ENCODE results near the gene LRRC34. TPM values are rescaled to one million over a fixed set of nuclear protein-coding genes. Genes with fewer than 3 reads are reported as not detected.
A peak's percentile ranks its signal among the peaks of the same experiment; 100 is the strongest.

LRRC34 gene, protein sequence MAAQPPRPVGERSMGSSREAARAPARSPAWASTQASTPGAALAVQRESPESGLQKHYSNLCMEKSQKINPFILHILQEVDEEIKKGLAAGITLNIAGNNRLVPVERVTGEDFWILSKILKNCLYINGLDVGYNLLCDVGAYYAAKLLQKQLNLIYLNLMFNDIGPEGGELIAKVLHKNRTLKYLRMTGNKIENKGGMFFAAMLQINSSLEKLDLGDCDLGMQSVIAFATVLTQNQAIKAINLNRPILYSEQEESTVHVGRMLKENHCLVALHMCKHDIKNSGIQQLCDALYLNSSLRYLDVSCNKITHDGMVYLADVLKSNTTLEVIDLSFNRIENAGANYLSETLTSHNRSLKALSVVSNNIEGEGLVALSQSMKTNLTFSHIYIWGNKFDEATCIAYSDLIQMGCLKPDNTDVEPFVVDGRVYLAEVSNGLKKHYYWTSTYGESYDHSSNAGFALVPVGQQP
- total RNA-seq, result 1 to 10 TPM; 2.1 to 7.1 (median 4.3) TPM

DNA sequence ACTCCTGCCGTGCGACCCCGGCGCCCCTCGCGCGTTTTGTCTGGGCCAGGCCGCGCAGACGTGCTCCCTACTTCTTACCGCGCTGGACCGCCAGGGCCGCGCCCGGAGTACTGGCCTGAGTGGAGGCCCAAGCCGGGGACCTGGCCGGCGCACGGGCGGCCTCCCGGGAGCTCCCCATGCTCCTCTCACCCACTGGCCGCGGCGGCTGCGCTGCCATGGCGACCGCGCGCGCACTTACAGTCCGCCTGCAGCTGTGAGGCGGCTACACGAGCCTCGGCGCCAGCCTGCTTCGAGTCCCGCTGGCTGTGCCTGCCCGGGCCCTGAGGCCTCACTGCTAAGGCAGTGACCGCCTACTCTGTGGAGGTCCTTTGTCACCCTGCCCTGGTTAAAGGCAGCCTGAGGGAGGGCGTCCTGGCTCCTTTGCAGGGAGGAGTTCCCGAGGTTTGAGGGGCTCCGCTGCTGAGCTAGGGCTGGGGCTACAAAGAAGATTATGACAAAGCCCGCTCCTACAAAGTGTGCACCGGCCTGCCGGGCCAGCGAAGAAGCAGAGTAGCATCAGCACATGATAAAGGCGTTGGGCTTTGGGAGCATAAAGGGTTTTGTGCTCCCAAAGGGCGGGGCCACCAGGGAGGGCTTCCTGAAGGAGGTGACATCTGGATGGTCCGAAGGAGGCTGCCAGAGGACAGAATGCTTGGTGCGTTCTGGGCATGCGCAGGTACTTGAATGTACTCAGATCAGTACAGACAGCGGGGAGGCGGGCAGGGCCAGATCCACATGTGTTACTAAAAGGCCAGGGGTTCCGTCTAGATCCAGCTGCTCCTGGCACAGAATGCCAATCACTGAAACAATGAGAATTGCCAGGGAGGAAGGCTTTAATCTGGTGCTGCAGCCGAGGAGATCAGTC lies at the start of gene LRRC34, which contains the start of gene LRRIQ4:
Gene LRRC34 (minus strand): TSS at position 573 of the 904 bp plus-strand sequence. CDS start 356 bp downstream, at position 217.
Gene LRRIQ4 (plus strand): TSS at position 539 of the 904 bp plus-strand sequence. CDS start 9,052 bp downstream, outside the sequence.
- in situ Hi-C loops (cut with MboI; ENCODE audit: low pct_unique_long_range_greater_than_20kb in 2 of 9, low sequenced_read_pairs in 9 of 9, unreplicated experiment in 9 of 9), result no loop called here

DNA sequence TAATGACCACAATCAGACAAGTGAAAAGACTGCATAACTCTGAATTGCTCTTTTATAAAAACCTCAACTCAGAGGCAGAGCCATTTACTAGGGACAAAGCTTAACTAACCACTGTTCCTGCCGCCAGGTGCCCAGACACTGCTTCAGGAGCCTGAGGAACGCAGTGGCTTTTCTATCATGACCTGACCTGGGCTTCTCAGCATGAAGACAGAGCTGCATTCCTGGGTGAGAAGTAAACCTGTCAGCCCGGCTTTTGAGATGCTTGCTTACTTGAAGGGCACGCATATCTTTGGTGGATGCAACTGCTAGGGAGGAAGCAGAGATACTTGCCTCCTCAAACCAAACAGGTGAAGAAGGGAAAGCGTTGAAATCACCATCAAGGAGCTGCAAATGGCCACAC lies 49.2 kb upstream of the LRRC34 start:
- no peak overlapping the region for H3K4me3 ChIP-seq
- H3K4me1 ChIP-seq (replicated peaks in 1 of 2), result no peaks in the 10 kb centered on the region
- WGBS, 10 experiments, result 50 to 75% (median 63%) methylated on average over 1 to 4 of the region's 5 CpGs; no CpG with 5 or more reads in 2 of the 10 experiments
- H3K27ac ChIP-seq, result no peak overlapping the region
- in situ Hi-C loops (cut with MboI; ENCODE audit: low pct_unique_long_range_greater_than_20kb in 2 of 9, low sequenced_read_pairs in 9 of 9, unreplicated experiment in 9 of 9), result loop anchor here in 1 of 9 experiments (25.0 kb wide), 1 partner anchor 200 kb away; no protein-coding TSS in a partner anchor
- ATAC-seq (replicated peaks in 6 of 8), result no peak

More for the DNA sequence above, at the start of gene LRRC34, which contains the start of gene LRRIQ4:
- peak; percentile 83 to 98 (median 95) for ATAC-seq (replicated peaks in 6 of 8)
- Histone ChIP-seq H3K4me3 (peak within 1 kb of the TSS in 3 of 5 donors; percentile 27 to 36 (median 33)), H3K27ac (no peak within 1 kb of the TSS), H3K4me1 (replicated peaks in 1 of 2) (no peaks in the 10 kb centered on the region)
- WGBS, 10 experiments, result 3 to 85% (median 40%) methylated on average over 1 to 15 of the region's 56 CpGs; no CpG with 5 or more reads in 3 of the 10 experiments

DNA sequence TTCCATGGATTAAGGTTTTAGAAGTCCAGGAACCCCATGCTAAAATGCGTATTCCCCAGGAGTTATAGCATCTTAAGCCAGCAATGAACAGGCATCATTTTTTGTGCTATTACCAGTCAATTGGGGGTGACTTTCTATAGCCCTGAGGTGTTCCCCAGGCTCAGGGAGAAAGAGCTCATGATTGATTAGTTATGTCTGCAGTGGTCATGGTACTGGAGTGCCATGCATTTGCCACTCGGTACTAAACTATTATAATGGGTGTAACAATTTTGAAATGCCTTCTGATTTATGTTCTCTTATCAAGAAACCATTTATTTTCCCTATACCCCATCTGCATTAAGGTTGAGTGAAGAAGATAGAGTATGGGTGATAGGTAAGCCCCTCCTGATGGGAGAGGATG lies 45.1 kb upstream of the LRRC34 start:
- in situ Hi-C loops (cut with MboI; ENCODE audit: low pct_unique_long_range_greater_than_20kb in 2 of 9, low sequenced_read_pairs in 9 of 9, unreplicated experiment in 9 of 9), result loop anchor here in 1 of 9 experiments (25.0 kb wide), 1 partner anchor 204 kb away; no protein-coding TSS in a partner anchor
- Histone ChIP-seq H3K4me3 (no peak overlapping the region), H3K4me1 (replicated peaks in 1 of 2) (no peaks in the 10 kb centered on the region), H3K27ac (no peak overlapping the region)
- 86 to 100% (median 100%) methylated on average over 1 to 2 of the region's 2 CpGs; no CpG with 5 or more reads in 3 of the 10 experiments for WGBS, 10 experiments
- no peak for ATAC-seq (replicated peaks in 6 of 8)

DNA sequence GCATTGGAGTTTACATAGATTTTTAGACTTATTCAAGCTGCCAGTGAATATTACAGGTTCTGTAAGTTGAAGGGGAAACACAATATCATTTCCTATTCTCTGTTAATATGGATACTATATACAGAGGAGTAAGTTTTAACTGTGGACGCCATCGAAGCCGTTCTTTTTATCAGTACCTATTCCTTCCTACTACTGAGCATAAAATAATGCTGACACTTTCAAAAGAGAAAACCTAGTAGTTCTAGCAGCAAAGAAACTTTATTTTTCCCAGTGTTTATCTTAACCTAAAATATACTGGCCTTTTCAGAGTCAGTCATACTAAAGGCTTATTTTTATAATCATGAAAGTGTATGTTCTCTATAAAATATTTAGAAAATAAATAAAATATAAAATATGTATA lies 42.8 kb upstream of the LRRC34 start:
- Histone ChIP-seq H3K4me1 (replicated peaks in 1 of 2) (no peaks in the 10 kb centered on the region), H3K27ac (no peak overlapping the region), H3K4me3 (no peak overlapping the region)
- in situ Hi-C loops (cut with MboI; ENCODE audit: low pct_unique_long_range_greater_than_20kb in 2 of 9, low sequenced_read_pairs in 9 of 9, unreplicated experiment in 9 of 9), result loop anchor here in 1 of 9 experiments (25.0 kb wide), 1 partner anchor 207 kb away; no protein-coding TSS in a partner anchor
- WGBS, 10 experiments, result 82 to 100% (median 95%) methylated on average over 1 to 3 of the region's 3 CpGs; no CpG with 5 or more reads in 1 of the 10 experiments
- ATAC-seq (replicated peaks in 6 of 8), result no peak

DNA sequence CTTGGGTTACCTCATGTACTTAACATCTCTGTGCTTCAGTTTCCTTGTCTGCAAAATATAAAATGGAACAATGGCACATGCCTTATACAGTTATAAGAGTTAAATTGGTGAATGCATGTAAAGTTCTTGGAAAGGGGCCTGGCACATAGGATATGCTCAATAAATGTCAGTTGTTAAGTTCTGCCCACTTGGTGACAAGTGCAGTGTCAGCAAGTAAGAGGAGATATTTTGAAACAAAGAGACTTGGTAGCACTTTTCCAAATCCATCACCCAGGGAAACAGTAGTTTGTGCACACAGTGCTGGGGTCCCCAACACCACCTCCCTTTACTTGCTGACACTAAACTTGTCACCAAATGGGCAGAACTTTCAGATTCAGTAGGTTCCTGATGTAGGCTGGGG lies 37.9 kb upstream of the LRRC34 start:
- no peak overlapping the region for H3K4me3 ChIP-seq
- in situ Hi-C loops (cut with MboI; ENCODE audit: low pct_unique_long_range_greater_than_20kb in 2 of 9, low sequenced_read_pairs in 9 of 9, unreplicated experiment in 9 of 9), result loop anchor here in 1 of 9 experiments (25.0 kb wide), 1 partner anchor 212 kb away; no protein-coding TSS in a partner anchor
- ATAC-seq (replicated peaks in 6 of 8), result no peak
- no peaks in the 10 kb centered on the region for H3K4me1 ChIP-seq (replicated peaks in 1 of 2)
- no peak overlapping the region for H3K27ac ChIP-seq

DNA sequence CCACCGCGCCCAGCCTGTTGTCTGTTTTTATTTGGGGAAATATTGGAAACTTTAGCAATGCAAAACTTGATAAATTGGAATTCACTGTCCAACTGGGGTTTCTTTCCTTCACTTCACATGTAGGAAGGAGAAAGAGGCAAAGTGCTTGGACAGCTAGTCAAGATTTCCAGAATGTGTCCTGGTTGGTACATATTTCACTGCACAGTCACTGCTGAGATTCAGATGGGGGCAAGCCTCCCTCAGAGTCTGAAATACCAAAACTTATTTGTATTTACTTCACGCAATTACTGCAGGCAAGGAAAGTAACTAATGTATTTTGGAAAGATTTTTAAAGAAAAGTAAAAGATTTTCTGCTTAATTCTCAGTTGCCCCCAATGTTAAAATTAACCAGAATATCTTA lies 36.0 kb upstream of the LRRC34 start:
- no peak for ATAC-seq (replicated peaks in 6 of 8)

DNA sequence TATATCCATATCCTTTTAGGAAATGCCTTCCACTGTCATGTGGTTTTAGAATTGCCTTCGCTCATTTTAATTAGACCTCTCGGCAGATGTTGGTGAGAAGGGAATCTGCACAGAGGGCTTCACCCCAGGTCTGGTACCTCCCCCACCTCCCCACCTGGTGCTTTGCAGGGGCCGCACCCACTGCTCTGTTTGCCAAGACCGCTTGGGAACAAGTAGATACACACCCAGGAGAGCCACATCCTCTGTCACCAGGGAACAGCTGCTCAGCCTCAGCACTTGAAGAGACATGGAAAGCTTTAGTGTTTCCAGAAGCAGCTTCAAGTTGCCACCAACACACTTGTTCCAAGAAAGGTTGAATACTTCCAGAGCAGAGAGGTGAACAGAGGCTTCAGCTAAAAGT lies 35.2 kb upstream of the LRRC34 start:
- Histone ChIP-seq H3K27ac (no peak overlapping the region), H3K4me1 (replicated peaks in 1 of 2) (no peaks in the 10 kb centered on the region), H3K4me3 (no peak overlapping the region)
- ATAC-seq (replicated peaks in 6 of 8), result peak in 2 of 8 experiments; percentile 52 to 86
- in situ Hi-C loops (cut with MboI; ENCODE audit: low pct_unique_long_range_greater_than_20kb in 2 of 9, low sequenced_read_pairs in 9 of 9, unreplicated experiment in 9 of 9), result no loop called here
- WGBS, 10 experiments, result 30 to 100% (median 80%) methylated on average over 1 to 2 of the region's 4 CpGs; no CpG with 5 or more reads in 5 of the 10 experiments

More for the DNA sequence above, 36.0 kb upstream of the LRRC34 start:
- in situ Hi-C loops (cut with MboI; ENCODE audit: low pct_unique_long_range_greater_than_20kb in 2 of 9, low sequenced_read_pairs in 9 of 9, unreplicated experiment in 9 of 9), result no loop called here
- no peak overlapping the region for H3K4me3 ChIP-seq
- no peaks in the 10 kb centered on the region for H3K4me1 ChIP-seq (replicated peaks in 1 of 2)
- 83 to 100% (median 100%) methylated on average over 1 to 3 of the region's 3 CpGs; no CpG with 5 or more reads in 2 of the 10 experiments for WGBS, 10 experiments
- no peak overlapping the region for H3K27ac ChIP-seq

DNA sequence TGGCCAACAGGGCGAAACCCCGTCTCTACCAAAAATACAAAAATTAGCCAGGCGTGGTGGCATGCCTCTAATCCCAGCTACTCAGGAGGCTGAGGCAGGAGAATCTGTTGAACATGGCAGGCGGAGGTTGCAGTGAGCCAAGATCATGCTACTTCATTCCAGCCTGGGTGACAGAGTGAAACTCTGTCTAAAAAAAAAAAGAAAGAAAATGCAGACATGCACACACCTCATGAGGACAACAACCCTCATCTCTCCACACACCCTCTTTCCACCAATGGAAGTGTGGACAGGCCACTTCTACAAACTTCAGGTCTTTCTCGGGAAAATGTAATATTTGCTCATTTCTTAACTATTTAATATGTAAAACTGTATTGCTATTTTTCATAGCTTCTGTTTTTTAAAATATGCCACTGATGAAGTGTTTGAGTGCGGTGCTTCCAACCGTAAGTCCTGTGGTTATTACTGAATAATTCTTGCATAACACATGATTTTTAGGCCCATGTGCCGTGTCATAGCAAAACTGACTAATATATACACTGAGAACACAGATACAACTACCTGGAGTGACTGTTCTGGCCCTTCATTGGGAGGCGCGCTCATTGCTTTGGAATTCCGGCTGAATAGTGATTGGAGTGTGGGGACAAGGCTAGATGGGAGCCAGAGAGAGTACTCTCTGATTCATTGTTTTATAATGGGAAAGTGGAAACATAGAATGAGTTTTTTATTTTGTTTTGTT lies 33.9 kb upstream of the LRRC34 start:
- no peaks in the 10 kb centered on the region for H3K4me1 ChIP-seq (replicated peaks in 1 of 2)
- in situ Hi-C loops (cut with MboI; ENCODE audit: low pct_unique_long_range_greater_than_20kb in 2 of 9, low sequenced_read_pairs in 9 of 9, unreplicated experiment in 9 of 9), result no loop called here
- no peak for ATAC-seq (replicated peaks in 6 of 8)
- WGBS, 10 experiments, result 69 to 100% (median 94%) methylated on average over 1 to 11 of the region's 11 CpGs; no CpG with 5 or more reads in 1 of the 10 experiments
- no peak overlapping the region for H3K4me3 ChIP-seq
- no peak overlapping the region for H3K27ac ChIP-seq

DNA sequence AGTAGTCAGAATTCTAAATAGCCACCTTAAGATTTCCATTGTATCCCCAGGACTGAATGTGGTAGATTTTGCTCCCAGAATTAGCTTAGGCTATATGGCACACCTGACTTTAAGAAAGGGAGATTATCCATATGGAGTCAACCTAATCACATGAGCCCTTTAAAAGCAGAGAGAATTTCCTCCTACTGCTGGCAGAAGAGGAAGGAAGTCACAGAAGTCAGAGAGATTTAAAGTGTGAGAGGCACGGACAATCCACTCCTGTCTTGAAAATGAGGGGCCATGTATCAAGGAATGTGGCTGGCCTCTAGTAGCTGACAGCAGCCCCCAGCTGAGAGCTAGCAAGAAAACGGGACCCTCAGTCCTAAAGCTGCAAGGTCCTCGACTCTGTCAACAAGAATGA lies 30.3 kb upstream of the LRRC34 start:
- no peak overlapping the region for H3K4me3 ChIP-seq
- H3K4me1 ChIP-seq (replicated peaks in 1 of 2), result no peaks in the 10 kb centered on the region
- ATAC-seq (replicated peaks in 6 of 8), result no peak
- WGBS, 10 experiments, result 33 to 100% (median 92%) methylated on average over 1 to 3 of the region's 3 CpGs; no CpG with 5 or more reads in 5 of the 10 experiments
- in situ Hi-C loops (cut with MboI; ENCODE audit: low pct_unique_long_range_greater_than_20kb in 2 of 9, low sequenced_read_pairs in 9 of 9, unreplicated experiment in 9 of 9), result no loop called here
- no peak overlapping the region for H3K27ac ChIP-seq

DNA sequence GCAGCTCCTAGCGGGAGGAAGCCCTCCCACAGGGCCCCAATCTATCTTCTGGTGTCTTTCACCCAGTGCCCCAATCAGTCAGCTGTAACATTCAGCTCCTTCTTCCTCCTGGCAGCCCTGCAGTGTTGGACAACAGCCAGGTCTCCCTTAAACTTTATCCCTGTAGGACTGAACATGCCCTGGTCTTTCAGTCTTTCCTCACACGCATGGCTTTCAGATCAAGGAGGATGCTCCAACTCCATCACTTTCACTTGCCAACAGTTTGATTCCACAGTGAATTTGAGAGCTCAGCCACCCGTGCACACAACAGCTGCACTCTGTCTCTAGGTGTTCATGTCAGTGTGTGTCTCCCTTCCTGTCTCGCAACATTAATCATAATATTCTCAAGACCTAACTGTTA lies 28.5 kb upstream of the LRRC34 start:
- Histone ChIP-seq H3K4me3 (no peak overlapping the region), H3K4me1 (replicated peaks in 1 of 2) (peaks cover 0 to 4% of the 10 kb centered on the region in 2 donors), H3K27ac (no peak overlapping the region)
- no peak for ATAC-seq (replicated peaks in 6 of 8)
- in situ Hi-C loops (cut with MboI; ENCODE audit: low pct_unique_long_range_greater_than_20kb in 2 of 9, low sequenced_read_pairs in 9 of 9, unreplicated experiment in 9 of 9), result no loop called here
- WGBS, 10 experiments, result 57 to 100% (median 67%) methylated on average over 1 to 4 of the region's 4 CpGs; no CpG with 5 or more reads in 1 of the 10 experiments

DNA sequence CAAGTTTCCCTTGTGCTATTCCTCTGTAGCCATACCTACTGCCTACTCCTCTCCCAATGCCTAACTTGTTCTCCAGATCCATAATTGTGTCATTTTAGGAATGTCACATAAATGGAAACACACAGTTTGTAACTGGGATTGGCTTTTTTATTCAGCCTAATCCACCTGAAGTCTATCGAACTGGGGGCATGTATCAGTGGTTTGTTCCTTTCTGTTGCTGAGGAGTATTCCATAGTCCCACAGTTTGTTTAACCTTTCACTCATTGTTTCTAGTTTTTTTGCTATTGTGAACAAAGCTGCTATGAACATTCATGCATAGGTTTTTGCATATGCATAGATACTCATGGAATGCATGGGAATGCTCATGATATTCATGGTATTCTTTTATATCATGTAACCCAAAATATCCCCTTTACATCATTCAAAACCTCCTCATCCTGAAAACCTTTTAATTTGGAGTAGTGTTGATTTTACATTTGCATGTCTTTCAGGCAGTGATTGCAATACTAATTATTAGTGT lies 25.9 kb upstream of the LRRC34 start:
- Histone ChIP-seq H3K4me1 (replicated peaks in 1 of 2) (peaks cover 0 to 4% of the 10 kb centered on the region in 2 donors), H3K4me3 (no peak overlapping the region), H3K27ac (no peak overlapping the region)
- 10 to 100% (median 83%) methylated on average over 1 of the region's 1 CpG; no CpG with 5 or more reads in 3 of the 10 experiments for WGBS, 10 experiments
- in situ Hi-C loops (cut with MboI; ENCODE audit: low pct_unique_long_range_greater_than_20kb in 2 of 9, low sequenced_read_pairs in 9 of 9, unreplicated experiment in 9 of 9), result no loop called here
- ATAC-seq (replicated peaks in 6 of 8), result peak in 3 of 8 experiments; percentile 6 to 92 (median 56)

DNA sequence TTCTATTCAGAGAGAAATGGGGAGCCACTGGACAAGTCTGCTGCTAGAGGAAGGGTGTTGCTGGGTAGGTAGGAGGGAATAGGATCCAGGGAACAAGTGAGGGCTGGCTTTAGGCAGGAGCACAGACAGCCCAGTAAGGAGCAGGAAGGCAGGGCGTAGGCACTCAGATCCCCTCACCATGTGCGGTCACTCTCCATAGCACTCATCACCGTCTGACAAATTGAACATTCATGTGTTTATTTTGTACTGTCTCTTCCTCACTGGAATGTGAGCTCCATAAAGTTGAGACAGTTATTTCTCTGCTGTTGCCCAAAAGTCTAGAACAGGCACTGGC lies 24.2 kb upstream of the LRRC34 start:
- Histone ChIP-seq H3K27ac (no peak overlapping the region), H3K4me1 (replicated peaks in 1 of 2) (peaks cover 0 to 4% of the 10 kb centered on the region in 2 donors), H3K4me3 (no peak overlapping the region)
- 15 to 100% (median 80%) methylated on average over 1 to 3 of the region's 3 CpGs; no CpG with 5 or more reads in 1 of the 10 experiments for WGBS, 10 experiments
- peak in 6 of 8 experiments; percentile 25 to 90 (median 36) for ATAC-seq (replicated peaks in 6 of 8)
- in situ Hi-C loops (cut with MboI; ENCODE audit: low pct_unique_long_range_greater_than_20kb in 2 of 9, low sequenced_read_pairs in 9 of 9, unreplicated experiment in 9 of 9), result no loop called here

Measured in motor neuron (in vitro differentiated cells).